Choroid plexus epithelial cell (primary cell): ENCODE measurements around the gene F5.

Experiments used
- DNase-seq: peaks from one replicate; pipeline ENCODE4 v3.0.0-alpha.2; 2010; ENCODE audit warnings: low read depth
- H3K4me3 ChIP-seq: 2 replicates; pipeline ENCODE4 v1.5.1; 2011; ENCODE audit warnings: low read depth, mild to moderate bottlenecking, control low read depth, low read length, moderate library complexity
- TF ChIP-seq, protein P1 (sequence below): conservative IDR thresholded peaks from 2 replicates; pipeline ENCODE4 v1.5.1; 2011; ENCODE audit warnings: low read depth, mild to moderate bottlenecking, control low read depth, inconsistent platforms, low read length, moderate library complexity

Gene F5

DNA sequence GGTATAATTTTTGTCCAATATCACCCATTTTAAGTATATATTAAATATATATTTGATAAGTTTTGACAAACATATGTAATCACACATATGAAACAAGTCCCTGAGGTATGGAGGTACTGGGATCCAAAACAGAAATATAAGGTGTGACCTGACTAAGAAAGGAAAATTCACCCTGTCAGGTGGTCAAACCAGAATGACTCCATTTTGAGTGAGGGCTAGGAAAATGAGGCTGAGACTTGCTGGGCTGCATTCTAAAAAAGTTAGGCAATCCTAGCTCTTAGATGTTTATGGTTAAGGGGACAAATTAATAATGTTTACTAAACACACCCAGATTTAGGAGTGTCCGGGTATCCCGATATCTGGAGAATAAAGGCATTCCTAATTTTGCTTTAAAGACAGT, 89.0 kb downstream of the F5 start:
- no peak for DNase-seq
- TF ChIP-seq, protein P1, sequence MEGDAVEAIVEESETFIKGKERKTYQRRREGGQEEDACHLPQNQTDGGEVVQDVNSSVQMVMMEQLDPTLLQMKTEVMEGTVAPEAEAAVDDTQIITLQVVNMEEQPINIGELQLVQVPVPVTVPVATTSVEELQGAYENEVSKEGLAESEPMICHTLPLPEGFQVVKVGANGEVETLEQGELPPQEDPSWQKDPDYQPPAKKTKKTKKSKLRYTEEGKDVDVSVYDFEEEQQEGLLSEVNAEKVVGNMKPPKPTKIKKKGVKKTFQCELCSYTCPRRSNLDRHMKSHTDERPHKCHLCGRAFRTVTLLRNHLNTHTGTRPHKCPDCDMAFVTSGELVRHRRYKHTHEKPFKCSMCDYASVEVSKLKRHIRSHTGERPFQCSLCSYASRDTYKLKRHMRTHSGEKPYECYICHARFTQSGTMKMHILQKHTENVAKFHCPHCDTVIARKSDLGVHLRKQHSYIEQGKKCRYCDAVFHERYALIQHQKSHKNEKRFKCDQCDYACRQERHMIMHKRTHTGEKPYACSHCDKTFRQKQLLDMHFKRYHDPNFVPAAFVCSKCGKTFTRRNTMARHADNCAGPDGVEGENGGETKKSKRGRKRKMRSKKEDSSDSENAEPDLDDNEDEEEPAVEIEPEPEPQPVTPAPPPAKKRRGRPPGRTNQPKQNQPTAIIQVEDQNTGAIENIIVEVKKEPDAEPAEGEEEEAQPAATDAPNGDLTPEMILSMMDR, result no peak

DNA sequence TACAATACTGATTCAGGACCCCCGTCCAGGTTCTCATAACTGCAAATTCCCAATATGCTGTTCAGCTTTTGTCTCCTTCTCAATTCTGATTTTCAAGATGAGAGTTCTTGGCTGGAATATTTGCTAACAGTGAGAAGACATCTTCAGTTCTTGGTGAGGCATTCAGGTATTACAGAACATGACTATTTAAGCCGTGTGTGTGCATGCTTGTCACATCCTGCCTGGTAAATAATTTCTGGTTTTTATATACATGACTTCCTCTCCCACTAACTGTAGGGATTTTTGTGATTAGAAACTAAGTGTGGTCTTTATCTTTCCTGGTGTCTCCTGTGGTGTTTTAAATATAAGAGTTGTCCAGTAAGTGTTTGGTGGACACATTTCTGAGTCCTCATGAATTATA, 90.4 kb downstream of the F5 start:
- no peak overlapping the region for H3K4me3 ChIP-seq
- TF ChIP-seq, protein P1, result no peak
- DNase-seq, result no peak

More for the DNA sequence above, 89.0 kb downstream of the F5 start:
- no peak overlapping the region for H3K4me3 ChIP-seq

DNA sequence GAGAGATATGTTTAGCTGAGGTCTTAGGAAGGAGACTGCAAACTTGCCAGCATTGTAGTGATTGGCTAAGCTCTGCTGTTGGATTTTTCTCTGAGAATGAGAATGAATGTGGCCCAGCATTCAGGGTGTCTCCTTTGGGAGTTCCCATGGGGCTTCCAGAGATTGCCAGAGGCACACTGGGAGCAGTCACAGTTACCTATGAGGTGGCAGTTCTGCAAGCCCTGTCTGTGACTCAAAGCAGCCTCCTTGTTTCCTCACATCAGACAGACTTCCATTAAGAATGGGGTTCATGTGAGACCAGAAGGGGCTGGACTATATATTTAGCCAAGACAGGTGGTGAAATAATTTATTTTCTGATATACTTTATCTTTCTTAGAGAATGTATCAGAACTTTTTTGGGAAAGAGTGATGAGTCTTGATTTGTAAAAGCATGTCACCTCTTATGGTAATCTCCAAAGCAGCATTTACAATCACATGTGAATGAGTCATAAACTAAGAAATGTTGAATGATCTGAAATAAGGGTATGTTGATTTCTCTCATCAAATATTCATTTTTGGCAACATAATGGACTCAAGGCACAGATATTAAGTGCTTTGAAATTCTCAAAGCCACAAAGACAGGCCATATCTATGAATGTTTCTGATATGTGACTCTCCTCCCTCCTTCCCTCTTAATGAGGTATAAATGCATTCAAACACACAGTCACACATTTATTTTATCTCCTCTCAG, 91.1 kb downstream of the F5 start:
- TF ChIP-seq, protein P1, result no peak
- no peak overlapping the region for H3K4me3 ChIP-seq
- DNase-seq, result peak; percentile 26

DNA sequence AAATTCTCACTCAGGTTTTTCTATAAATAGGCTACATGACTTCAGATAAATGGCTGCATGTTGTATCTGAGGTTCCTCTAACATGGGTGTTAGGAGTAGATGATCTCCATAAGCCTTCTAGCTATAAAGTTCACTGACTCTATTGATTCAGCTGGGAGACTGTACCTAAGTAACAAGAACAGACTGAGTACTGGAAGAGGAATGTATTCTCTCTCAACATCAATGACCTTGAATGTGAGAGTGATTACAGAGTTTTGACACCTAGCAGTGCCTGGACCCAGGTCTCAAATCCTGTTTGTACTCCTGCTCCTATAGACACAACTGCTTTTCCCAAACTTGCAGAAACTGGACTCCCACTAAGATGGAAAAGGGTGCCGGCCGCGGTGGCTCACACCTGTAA, 91.9 kb downstream of the F5 start:
- no peak for DNase-seq
- H3K4me3 ChIP-seq, result no peak overlapping the region
- TF ChIP-seq, protein P1, result no peak

DNA sequence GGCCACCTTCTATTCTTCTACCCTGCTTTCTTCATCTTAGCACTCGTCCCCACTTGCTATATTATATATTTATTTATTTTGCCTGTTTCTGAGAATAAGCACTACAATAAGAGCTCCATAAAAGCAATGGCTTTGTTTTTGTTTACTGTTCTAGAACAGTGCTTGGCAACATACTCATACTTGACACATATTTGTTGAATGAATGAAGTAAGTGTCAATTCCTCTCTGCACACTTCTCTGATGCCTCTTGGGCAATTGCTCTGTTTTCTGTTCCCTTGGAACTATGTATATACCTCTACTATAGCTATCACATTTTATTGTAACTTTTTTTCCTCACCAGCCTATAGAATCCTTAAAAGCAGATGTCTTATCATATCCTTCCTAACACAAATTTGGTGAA, 93.0 kb downstream of the F5 start:
- no peak overlapping the region for H3K4me3 ChIP-seq
- no peak for DNase-seq
- TF ChIP-seq, protein P1, result no peak

DNA sequence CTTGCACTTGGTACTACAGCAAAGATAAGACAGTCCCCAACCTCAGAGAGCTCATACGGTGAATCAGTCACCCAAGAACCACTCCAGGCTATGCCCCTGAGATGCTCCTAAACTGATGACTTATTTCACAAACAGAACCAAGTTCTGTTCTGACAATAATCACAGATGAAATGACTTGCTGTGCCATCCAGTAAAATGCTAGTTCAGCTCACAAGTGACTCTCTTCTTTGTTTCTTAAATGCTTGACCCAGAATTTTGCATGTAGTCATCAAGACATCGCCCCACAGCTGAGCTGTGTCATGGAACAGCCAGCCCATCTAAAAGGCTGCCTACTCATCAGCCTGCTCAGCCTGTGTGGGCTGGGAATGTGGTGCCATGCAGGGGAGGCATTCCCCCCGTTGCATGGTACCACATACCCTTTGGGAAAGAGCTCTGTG, 94.4 kb downstream of the F5 start:
- DNase-seq, result no peak
- TF ChIP-seq, protein P1, result no peak
- no peak overlapping the region for H3K4me3 ChIP-seq

DNA sequence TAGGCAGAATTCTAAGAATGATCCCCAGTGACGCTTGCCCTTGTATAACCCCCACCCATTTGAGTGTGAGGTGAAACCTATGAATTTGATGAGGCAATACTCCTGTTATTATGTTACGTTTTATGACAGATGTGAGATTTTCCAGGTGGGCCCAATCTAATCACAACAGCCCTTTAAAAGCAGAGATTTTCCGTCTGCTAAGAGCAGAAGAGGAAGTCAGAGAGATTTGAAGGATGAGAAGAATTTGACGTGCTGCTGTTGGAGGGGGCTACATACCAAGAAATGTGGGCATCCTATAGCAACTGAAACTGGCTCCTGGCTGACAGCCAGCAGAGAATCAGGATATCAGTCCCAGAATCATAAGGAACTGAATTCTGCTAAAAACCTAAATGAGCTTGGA, 98.1 kb downstream of the F5 start:
- no peak overlapping the region for H3K4me3 ChIP-seq
- no peak for DNase-seq
- TF ChIP-seq, protein P1, result no peak
